HL-60 (cell line): Measurements from ENCODE around the gene SHB.

Source experiments
- GABPA ChIP-seq: IDR thresholded peaks from 2 replicates; pipeline ENCODE4 v1.6.1; 2012; ENCODE audit warnings: low read depth
- POLR2AphosphoS5 ChIP-seq: IDR thresholded peaks from 2 replicates; pipeline ENCODE4 v1.6.1; 2012; ENCODE audit warnings: low read depth
- REST ChIP-seq: IDR thresholded peaks from 2 replicates; pipeline ENCODE4 v1.6.1; 2012; ENCODE audit warnings: low read depth; ENCODE audit not compliant: insufficient replicate concordance
- SPI1 ChIP-seq: IDR thresholded peaks from 2 replicates; pipeline ENCODE4 v1.6.1; 2012; ENCODE audit warnings: low read depth, mild to moderate bottlenecking, borderline replicate concordance
- TF ChIP-seq, protein P1 (sequence below): IDR thresholded peaks from one replicate; pipeline ENCODE4 v1.5.1; 2011; ENCODE audit warnings: low read length, control low read depth, inconsistent platforms; ENCODE audit not compliant: insufficient read depth

GRCh38 chr9:37916471-37917312 lies 152.3 kb downstream of the SHB start:
- TF ChIP-seq, protein P1, sequence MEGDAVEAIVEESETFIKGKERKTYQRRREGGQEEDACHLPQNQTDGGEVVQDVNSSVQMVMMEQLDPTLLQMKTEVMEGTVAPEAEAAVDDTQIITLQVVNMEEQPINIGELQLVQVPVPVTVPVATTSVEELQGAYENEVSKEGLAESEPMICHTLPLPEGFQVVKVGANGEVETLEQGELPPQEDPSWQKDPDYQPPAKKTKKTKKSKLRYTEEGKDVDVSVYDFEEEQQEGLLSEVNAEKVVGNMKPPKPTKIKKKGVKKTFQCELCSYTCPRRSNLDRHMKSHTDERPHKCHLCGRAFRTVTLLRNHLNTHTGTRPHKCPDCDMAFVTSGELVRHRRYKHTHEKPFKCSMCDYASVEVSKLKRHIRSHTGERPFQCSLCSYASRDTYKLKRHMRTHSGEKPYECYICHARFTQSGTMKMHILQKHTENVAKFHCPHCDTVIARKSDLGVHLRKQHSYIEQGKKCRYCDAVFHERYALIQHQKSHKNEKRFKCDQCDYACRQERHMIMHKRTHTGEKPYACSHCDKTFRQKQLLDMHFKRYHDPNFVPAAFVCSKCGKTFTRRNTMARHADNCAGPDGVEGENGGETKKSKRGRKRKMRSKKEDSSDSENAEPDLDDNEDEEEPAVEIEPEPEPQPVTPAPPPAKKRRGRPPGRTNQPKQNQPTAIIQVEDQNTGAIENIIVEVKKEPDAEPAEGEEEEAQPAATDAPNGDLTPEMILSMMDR, result no peak
- TF ChIP-seq SPI1 (no peak), POLR2AphosphoS5 (no peak), GABPA (no peak), REST (no peak)
